Fibroblast of mammary gland (primary cell): ENCODE measurements around the gene LRRC17.

Experiments used
- DNase-seq: peaks from one replicate; pipeline ENCODE4 v3.0.0-alpha.2; 2010; ENCODE audit warnings: low read depth
- H3K4me3 ChIP-seq: 2 replicates; pipeline ENCODE4 v1.5.1; 2011; ENCODE audit warnings: low read depth, mild to moderate bottlenecking, low read length, moderate library complexity; ENCODE audit not compliant: control insufficient read depth
- TF ChIP-seq, protein P1 (sequence below): conservative IDR thresholded peaks from 2 replicates; pipeline ENCODE4 v1.5.1; 2011; ENCODE audit warnings: low read depth, low read length, inconsistent platforms; ENCODE audit not compliant: control insufficient read depth, insufficient read depth

The LRRC17 gene

DNA sequence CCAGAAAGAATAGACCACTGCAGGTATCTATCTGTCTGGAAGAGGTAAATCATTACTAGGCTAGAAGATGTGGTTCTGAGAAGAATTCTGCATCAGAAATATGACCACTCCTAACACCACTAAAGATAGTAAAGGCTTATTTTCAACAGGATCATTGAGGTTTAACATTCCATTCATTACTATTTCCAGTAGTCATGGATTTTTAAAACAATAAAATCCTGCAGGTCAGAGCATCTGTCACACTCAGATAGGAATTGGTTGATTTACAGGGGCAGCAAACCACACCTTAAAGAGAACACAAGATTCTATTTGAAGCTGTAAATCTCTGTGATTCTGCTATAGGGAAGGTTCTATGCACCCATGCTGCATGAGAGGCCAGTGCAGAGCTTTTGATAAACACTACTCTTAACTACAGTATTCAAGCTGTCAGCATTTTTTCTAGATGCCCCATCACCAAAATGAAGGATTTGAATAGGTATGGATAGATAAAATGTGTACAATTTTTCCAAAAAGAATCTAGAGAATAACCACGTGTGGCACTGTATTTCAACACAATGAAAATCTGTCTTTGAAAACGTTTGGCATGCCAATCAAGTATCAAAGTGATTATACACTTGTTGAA lies 14.6 kb downstream of the LRRC17 start:
- no peak overlapping the region for H3K4me3 ChIP-seq
- no peak for DNase-seq
- TF ChIP-seq, protein P1, sequence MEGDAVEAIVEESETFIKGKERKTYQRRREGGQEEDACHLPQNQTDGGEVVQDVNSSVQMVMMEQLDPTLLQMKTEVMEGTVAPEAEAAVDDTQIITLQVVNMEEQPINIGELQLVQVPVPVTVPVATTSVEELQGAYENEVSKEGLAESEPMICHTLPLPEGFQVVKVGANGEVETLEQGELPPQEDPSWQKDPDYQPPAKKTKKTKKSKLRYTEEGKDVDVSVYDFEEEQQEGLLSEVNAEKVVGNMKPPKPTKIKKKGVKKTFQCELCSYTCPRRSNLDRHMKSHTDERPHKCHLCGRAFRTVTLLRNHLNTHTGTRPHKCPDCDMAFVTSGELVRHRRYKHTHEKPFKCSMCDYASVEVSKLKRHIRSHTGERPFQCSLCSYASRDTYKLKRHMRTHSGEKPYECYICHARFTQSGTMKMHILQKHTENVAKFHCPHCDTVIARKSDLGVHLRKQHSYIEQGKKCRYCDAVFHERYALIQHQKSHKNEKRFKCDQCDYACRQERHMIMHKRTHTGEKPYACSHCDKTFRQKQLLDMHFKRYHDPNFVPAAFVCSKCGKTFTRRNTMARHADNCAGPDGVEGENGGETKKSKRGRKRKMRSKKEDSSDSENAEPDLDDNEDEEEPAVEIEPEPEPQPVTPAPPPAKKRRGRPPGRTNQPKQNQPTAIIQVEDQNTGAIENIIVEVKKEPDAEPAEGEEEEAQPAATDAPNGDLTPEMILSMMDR = no peak

DNA sequence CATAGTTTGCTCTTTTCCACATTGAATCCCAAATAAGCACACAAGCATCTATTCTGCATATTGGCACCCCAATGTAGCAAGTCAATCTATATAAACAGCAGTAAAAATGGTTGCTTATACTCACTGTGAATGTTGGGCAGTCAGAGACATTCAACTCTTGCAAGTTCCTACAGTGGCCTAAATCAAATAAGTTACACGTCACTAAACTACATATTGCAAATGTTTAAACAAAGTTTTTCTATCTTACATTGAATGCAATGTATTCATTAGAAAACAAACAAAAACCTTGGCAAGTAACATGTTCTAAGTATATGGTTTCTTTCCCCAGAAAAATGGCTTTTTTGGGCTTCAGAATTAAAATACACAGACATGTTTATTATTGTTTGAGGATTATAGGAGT lies 19.0 kb downstream of the LRRC17 start:
- TF ChIP-seq, protein P1 = no peak
- no peak overlapping the region for H3K4me3 ChIP-seq
- DNase-seq = no peak

DNA sequence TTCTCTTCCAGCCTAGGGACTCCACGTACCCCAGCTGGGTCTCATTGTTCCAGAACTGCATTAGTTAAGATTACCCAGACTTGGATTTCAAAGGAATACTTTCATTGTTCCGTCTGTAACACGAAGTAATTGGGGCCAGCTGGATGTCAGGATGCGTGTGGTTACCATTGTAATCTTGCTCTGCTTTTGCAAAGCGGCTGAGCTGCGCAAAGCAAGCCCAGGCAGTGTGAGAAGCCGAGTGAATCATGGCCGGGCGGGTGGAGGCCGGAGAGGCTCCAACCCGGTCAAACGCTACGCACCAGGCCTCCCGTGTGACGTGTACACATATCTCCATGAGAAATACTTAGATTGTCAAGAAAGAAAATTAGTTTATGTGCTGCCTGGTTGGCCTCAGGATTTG lies 21.0 kb downstream of the LRRC17 start:
- peak; percentile 99 for DNase-seq
- H3K4me3 ChIP-seq = no peak overlapping the region
- TF ChIP-seq, protein P1 = no peak

DNA sequence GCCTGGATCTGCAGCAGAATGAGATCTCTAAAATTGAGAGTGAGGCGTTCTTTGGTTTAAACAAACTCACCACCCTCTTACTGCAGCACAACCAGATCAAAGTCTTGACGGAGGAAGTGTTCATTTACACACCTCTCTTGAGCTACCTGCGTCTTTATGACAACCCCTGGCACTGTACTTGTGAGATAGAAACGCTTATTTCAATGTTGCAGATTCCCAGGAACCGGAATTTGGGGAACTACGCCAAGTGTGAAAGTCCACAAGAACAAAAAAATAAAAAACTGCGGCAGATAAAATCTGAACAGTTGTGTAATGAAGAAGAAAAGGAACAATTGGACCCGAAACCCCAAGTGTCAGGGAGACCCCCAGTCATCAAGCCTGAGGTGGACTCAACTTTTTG lies 21.4 kb downstream of the LRRC17 start:
- TF ChIP-seq, protein P1 = no peak
- no peak for DNase-seq
- peak overlapping the region; percentile 3 for H3K4me3 ChIP-seq

DNA sequence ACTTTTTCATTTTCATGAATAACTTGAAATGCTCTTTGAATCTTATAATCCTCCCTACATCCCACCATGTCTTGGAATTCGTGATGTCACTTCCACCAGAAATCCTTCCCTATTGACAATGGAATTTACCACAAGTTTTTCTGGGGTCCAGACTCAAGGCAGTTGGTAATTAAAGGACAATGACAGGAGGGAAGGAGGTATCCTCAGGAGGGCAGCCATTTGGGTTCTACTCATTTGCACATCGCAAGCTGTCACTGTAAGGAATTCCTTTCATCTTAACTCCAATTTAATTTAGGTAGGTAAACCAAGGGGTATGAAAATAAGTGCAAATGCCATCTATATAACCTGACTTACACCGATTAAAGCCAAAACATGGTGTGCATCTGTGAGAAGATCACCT lies 21.9 kb downstream of the LRRC17 start:
- TF ChIP-seq, protein P1 = no peak
- DNase-seq = no peak
- H3K4me3 ChIP-seq = no peak overlapping the region

DNA sequence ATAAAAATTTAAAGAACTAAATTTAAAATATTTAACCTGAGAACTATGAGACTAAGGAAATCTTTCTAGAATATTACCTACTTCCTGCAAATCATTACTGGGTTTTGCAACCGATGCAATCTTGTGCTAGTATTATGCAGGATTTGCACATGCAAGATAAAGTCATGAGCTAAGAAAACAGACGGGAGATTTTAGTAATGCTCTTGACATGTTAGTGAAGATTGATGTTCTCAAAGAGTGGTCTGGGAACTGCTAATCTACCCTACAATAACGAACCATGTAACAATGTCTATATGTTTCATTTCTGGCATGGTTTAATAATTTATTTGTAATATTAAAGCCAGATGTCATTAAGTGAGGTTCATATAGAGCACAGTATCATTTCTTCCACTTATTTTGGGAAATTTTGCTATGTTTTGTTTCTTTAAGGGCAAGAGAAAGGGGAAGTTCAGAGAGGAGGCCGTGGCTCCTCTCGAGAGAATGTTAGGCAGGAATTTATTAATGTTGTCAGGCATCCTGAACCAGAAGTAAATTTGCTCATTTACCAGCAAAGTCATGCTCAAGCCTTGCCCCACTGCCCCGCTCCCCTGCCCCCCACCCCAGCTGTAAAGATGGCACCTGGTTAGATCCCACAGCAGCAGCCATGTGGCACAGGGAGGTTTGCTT lies 22.8 kb downstream of the LRRC17 start:
- DNase-seq = peak; percentile 61
- H3K4me3 ChIP-seq = no peak overlapping the region
- TF ChIP-seq, protein P1 = no peak
